ENCODE results near the gene TSPEAR. TPM values are rescaled to one million over a fixed set of nuclear protein-coding genes. Genes with fewer than 3 reads are reported as not detected.

TSPEAR gene
- total RNA-seq, 2 donors from 2014 or later = not detected

DNA sequence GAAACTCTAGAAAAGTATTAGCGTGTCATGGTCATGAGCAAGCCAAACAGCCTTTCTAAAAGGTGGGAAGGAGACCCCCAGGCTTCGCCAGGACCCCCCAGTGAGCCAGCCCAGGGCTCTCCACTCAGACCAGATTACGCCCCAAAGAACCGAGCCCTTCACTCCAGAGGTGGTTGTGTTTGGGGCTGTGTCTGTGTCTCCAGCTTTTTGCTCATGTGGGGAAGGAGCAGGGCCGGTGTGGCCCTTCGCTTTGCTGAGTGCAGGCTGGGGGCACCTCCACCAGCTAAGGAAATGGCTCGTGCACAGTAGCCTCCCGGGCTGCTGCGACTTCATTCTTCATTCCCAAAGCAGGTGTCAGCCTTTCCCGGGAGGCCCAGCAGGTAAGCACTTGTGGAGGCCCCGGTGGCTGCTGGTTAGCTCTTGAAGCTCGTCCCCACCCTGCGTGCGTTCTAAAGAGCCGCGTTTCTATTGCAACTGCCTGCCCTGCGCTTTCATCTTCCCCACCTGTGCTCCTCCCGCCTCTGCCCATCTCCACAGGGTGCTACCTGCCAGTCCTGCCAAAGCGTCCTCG is 531 bp downstream of the TSPEAR start:
- no peak for DNase-seq (ENCODE audit: low spot score)
- Histone ChIP-seq H3K4me1 (peaks cover 0 to 46% of the 10 kb centered on the region in 2 donors), H3K4me3 (no peak overlapping the region), H3K27ac (no peak overlapping the region), H3K36me3 (no peaks in the 10 kb centered on the region), H3K27me3 (peaks cover 0 to 59% of the 10 kb centered on the region in 2 donors), H3K9me3 (no peaks in the 10 kb centered on the region)
- TF ChIP-seq, protein P1, sequence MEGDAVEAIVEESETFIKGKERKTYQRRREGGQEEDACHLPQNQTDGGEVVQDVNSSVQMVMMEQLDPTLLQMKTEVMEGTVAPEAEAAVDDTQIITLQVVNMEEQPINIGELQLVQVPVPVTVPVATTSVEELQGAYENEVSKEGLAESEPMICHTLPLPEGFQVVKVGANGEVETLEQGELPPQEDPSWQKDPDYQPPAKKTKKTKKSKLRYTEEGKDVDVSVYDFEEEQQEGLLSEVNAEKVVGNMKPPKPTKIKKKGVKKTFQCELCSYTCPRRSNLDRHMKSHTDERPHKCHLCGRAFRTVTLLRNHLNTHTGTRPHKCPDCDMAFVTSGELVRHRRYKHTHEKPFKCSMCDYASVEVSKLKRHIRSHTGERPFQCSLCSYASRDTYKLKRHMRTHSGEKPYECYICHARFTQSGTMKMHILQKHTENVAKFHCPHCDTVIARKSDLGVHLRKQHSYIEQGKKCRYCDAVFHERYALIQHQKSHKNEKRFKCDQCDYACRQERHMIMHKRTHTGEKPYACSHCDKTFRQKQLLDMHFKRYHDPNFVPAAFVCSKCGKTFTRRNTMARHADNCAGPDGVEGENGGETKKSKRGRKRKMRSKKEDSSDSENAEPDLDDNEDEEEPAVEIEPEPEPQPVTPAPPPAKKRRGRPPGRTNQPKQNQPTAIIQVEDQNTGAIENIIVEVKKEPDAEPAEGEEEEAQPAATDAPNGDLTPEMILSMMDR (IDR thresholded peaks at IDR 0.05) = no peak

DNA sequence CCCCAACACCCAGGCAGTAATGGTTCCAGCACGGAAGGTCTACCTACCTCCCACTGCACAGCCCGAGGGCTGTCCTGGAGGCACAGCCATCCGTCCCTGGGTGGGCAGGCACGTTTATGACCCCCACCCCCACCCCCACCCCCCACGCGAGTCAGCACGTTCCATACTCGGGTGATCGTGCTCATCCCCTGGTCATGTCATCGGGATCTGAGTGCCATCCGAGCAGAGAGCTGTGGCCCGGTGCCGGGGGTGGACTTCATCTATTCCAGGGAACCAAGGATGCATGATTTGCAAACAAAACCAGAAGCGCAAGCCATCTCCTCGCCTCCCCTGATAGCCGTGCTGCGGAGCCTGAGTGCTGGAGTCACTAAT is 1.1 kb downstream of the TSPEAR start:
- DNase-seq (ENCODE audit: low spot score) = no peak
- TF ChIP-seq, protein P1 (IDR thresholded peaks at IDR 0.05) = no peak
- Histone ChIP-seq H3K36me3 (no peaks in the 10 kb centered on the region), H3K9me3 (no peaks in the 10 kb centered on the region), H3K4me1 (peaks cover 0 to 46% of the 10 kb centered on the region in 2 donors), H3K4me3 (no peak overlapping the region), H3K27ac (peak overlapping the region in 1 of 2 donors; percentile 19), H3K27me3 (peaks cover 0 to 59% of the 10 kb centered on the region in 2 donors)

DNA sequence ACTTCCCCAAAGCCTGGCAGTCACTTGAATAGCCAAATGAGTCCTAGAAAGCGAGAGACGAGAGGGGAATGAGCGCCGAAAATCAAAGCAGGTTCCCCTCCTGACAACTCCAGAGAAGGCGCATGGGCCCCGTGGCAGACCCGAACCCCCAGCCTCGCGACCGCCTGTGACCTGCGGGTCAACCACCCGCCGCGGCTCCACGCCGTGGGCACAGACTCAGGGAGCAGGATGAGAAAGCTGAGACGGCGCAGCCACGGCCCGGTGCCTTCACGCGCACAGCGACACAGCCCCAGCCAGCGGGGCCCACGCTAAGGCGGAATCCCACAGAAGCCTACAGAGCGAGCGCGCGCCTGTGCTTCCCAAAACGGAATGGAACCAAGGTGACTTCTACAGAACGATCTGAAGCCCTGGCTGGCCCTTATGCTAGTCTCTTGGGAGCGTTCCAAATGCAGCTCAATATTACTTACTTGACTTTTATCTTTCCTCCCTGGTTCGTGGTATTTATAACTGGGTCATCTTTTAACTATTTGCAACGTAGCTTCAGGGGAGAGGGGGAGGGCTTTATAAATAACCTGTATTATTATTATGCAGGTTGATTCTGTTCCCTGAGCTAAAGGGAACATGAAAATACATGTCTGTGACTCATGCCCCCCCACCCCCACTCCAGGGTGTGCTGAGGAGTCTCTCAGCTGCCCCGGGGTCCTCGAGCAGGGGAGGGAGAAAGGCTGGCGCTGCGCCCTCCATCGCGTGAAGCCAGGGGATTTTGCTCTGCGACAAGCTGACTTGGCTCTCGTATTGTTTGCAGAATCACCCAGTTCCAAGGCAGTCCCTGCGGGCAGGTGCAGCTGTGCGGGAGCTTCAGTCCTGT is 1.7 kb downstream of the TSPEAR start:
- DNase-seq (ENCODE audit: low spot score) = no peak
- H3K27me3 ChIP-seq = peaks cover 0 to 59% of the 10 kb centered on the region in 2 donors
- peak overlapping the region in 1 of 2 donors; percentile 9 for H3K4me3 ChIP-seq
- peaks cover 0 to 46% of the 10 kb centered on the region in 2 donors for H3K4me1 ChIP-seq
- H3K27ac ChIP-seq = peak overlapping the region in 1 of 2 donors; percentile 19
- no peaks in the 10 kb centered on the region for H3K36me3 ChIP-seq
- no peaks in the 10 kb centered on the region for H3K9me3 ChIP-seq
- TF ChIP-seq, protein P1 (IDR thresholded peaks at IDR 0.05) = no peak

DNA sequence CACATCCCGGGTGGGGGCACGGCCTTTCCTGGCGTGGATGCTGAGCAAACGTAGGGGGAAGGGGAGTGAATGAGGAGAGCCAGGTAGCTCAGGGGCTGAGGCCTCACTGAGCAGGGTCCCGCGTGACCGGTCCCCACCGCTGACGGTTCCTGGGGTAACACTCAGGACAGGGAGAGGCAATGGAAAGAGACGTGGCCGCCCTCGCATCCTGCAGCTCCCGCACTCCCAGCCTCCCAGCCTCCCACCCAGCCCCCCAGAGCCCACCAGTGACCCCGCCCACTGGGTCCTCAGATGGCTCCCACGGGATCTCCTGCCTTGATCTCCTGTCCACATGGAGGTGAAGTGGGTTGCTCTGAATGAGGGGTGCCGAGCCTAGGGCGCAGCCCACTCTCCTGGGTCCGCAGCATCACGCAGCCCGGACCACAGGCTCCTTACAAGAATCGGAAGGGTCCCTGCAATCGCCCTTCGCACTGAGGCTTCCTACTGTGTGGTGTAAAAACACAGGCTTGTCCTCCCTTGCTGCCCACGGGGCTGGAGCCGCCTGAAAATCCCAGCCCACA is 2.4 kb downstream of the TSPEAR start:
- H3K4me1 ChIP-seq = peaks cover 0 to 46% of the 10 kb centered on the region in 2 donors
- no peak overlapping the region for H3K4me3 ChIP-seq
- no peak for DNase-seq (ENCODE audit: low spot score)
- H3K9me3 ChIP-seq = no peaks in the 10 kb centered on the region
- H3K27ac ChIP-seq = no peak overlapping the region
- TF ChIP-seq, protein P1 (IDR thresholded peaks at IDR 0.05) = no peak
- no peaks in the 10 kb centered on the region for H3K36me3 ChIP-seq
- peaks cover 0 to 59% of the 10 kb centered on the region in 2 donors for H3K27me3 ChIP-seq

DNA sequence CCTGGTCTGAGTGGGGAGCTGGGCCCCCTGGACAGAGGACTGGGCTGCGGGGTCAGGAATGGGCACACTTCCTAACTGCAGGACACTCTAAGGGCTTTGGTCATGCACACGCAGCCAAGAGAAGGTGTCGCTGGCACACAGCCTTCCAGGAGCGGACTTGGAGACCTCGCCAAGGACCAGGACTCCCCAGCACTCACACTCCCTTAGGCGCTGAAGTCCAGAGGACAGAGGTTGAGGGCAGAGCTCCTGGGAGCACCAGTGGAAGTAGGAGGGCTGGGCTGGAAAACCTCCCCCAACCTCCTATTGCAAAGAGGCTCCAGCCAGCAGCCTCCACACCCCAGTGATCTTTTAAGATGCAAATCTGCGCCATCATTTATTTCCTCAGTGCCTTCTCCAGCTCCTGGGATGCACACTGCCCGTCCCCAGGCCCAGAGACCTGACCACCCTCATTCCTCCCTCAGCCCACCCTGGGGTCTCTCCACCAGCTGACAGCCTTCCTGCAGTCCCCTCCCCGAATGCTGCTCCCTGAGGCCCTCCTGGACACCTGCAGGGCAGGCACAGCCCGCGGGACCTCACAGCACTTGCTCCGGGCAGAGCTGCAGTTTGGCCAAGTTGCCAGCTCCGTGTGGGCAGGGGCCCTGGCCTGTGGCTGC is 3.0 kb downstream of the TSPEAR start:
- Histone ChIP-seq H3K27me3 (peaks cover 0 to 59% of the 10 kb centered on the region in 2 donors), H3K36me3 (no peaks in the 10 kb centered on the region), H3K9me3 (no peaks in the 10 kb centered on the region), H3K27ac (no peak overlapping the region), H3K4me3 (no peak overlapping the region), H3K4me1 (peaks cover 0 to 46% of the 10 kb centered on the region in 2 donors)
- no peak for DNase-seq (ENCODE audit: low spot score)
- TF ChIP-seq, protein P1 (IDR thresholded peaks at IDR 0.05) = no peak

Data from right atrium auricular region (tissue), 2 donors.